SIG-M5 treated with dmso at 0.1 percent for 504 hours (cell line): ENCODE results near the gene ELF1.

Experiments used
- DNase-seq: peaks from one replicate; lab custom pipeline; 2025; ENCODE audit not compliant: unreplicated experiment; lab: John Stamatoyannopoulos, UW

The ELF1 gene

GRCh38 chr13:41019011-41019487 is at the start of gene ELF1:
Gene ELF1, minus strand, starts transcription at chr13:41019316. Its CDS starts 37,262 bp downstream, at chr13:40982054.
- DNase-seq, result peak; percentile 98

- no peak for DNase-seq
Observed at GRCh38 chr13:41065078-41065477, 46.0 kb upstream of the ELF1 start.

GRCh38 chr13:41064493-41064892 is 45.4 kb upstream of the ELF1 start:
- no peak for DNase-seq

DNA sequence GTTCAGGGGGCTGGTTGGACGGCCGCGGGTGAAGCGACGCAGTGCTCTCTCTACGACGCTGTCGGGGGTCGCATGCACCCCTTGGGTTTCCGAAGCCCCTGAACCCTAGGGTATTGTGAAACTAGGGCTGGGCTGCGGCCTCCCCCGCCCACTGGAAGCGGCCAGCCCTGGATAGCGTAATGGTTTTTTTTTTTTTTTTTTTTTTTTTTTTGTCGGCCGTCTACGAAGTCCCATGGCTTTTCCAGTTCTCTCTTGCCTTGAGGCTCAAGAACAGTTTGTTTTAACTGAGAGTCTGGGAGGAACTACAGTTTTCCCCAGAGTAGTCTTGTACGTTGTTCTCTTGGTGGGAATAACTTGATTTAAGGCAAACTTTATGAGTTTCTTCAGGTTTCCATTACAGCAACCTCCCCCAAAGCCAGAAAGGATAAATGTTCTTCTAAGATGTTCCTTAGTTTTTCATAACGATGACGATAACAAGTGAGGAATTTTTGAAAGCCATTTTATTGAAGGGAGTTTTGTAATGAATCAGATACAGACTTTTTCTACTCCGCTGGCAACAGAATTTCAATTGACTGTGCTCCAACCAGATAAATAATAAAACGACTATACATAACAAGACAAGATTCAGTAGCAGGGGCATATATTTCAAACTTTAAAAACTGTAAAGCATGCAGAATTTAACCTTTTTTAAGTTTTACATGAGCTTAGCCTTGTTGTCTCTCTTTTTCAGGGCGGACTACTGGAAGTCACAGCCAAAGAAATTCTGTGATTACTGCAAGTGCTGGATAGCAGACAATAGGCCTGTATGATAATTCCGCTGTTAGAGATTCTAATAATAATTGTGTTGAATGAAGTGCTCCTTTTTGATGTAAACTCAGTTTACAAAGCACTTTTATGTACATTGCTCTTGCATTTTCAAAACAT is 43.1 kb upstream of the ELF1 start:
- peak; percentile 75 for DNase-seq

DNA sequence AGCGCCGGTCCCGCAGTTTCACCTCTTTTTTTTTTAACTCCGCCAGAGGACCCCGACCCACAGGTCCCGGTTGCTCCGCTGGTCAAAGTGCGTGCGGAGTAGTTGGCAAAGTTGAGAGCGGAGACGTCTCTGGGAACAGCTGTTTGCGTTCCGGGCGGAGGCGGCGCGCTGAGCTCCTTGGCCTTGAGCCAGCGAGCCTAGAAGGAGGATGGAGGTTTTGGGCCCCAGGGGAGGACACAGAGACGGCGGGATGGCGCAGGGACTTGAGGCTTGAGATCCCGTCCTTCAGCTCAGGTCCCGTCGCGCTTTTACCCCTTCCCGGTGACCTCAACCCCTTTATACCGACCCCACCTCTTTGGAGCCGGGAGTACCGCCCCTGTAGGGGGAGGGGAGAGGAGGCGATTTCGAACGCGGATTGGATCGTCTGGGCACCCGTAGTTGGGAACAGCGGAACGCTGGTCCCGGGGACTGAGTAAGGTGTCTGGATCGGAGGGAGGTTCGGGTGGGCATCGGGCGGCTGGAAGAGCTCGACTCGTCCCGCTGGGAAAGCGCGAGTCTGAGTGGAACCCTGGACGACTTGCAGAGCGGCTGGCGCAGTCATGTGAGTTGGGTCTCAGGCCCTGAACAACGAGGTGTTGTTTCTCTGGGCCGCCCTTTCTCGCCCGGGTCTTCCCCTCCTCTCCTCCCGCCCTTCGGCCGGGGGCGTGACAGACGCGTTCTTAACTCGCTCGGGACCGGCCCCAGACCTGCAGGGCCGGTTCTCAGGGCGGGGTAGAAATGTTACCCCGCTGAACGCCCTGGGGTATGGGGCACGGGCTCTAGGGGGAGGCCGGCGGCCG is 42.2 kb upstream of the ELF1 start, which contains the start of gene WBP4:
Gene WBP4 (plus strand): TSS at position 435 of the 839 bp plus-strand sequence. CDS start 165 bp downstream, at position 600.
- DNase-seq, result peak; percentile 92

- peak; percentile 80 for DNase-seq
Observed at GRCh38 chr13:41060724-41061074, 41.6 kb upstream of the ELF1 start.

DNA sequence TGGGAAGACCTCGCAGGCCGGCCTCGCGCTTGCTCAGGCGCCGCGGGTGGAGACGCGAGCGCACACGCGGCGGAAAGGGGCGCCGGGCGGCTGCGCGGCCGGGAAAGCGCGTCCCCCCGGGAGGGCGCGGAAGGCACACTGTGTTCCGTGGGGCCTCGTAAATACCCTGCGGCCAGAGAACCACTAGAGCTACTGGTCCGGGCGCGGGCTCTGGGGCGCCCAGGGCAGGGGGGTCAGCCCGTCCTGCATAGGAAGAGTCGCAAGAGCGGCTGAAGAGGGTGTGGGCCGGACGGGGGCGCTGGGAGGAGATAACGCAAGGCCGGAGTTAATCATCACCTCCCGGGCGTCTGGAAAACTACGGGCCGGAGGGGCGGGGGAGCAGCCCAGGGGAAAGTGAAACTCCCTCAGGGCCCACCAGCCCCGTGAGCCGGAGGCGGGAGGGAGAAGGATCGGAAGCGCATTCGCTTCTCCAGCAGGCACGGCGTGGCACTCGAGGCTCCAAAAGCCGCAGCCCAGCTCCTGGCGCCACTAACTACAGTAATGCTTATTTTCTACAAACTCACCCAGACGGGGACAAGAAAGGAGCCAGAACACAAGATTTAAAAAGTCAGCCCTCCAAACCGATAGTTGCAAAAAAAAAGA is 41.1 kb upstream of the ELF1 start:
- DNase-seq, result peak; percentile 91

DNA sequence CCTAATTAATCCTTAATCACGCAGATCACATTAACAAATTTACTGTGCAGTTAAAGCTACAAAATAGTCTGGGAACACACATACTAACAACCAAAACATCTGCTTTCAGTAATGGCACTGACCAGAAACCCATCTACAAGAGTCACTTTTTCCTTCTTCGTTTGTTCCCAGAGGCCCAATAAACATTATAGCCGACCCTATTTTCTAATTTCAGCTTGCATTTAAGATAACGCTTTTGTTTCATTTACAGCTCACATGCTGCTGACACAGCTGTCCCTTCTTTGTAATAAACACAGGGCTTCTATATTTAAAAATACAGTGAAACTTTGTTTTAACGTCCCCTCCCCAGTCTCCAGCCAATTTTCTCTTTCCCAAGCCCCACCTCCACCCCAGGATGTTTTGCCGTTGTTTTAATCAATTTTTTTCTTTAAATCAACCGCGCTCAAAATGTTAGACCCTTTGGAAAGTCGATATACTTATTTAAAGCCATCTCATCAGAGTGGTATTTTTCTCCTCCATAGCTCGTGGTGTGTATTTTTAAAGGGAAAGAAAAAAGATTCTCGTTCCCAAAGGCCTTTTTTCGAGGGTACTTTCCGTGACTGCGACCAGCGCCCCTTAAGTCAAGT is 40.5 kb upstream of the ELF1 start:
- DNase-seq, result no peak

GRCh38 chr13:41058295-41059070 is 39.4 kb upstream of the ELF1 start:
- DNase-seq, result no peak

GRCh38 chr13:41056826-41057711 is 38.0 kb upstream of the ELF1 start:
- DNase-seq, result no peak

DNA sequence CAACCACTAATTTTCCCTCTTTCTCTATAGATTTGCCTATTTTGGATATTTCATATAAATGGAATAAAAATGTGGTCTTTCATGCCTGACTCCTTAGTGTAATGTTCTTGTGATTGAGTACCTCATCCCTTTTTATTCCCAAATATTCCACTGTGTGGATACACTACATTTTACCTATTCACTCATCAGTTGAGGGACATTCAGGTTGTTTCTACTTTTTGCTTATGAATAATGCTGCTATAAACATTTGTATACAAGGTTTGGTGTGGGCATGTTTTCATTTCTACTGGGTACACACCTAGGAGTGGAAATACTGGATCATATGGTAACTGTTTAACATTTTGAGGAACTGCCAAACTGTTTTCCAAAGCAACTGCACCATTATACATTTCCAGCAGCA is 37.1 kb upstream of the ELF1 start:
- no peak for DNase-seq

GRCh38 chr13:41054919-41055619 is 36.0 kb upstream of the ELF1 start:
- DNase-seq, result peak; percentile 47

- peak; percentile 60 for DNase-seq
Observed at GRCh38 chr13:41054212-41054877, 35.2 kb upstream of the ELF1 start.

DNA sequence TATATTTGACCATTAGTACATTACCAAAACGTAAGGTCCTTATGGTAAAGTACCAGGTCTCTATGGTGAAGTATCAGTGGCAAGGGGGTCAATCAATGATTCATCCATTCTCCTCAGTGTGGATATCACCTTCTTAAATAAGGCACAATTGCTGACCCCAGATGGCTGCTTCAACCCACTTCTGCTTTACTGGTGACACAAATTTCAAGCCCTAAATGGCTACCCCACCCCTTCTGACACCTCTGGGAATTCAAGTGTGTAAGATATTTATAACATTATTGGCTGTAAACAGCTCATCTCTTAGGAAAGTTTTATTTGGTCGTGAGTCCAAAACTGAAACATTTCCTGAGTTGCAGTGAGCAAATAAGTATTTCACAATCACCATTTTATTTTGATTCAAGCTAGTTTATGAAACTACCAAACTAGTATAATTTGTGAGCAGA is 34.3 kb upstream of the ELF1 start:
- peak; percentile 83 for DNase-seq

DNA sequence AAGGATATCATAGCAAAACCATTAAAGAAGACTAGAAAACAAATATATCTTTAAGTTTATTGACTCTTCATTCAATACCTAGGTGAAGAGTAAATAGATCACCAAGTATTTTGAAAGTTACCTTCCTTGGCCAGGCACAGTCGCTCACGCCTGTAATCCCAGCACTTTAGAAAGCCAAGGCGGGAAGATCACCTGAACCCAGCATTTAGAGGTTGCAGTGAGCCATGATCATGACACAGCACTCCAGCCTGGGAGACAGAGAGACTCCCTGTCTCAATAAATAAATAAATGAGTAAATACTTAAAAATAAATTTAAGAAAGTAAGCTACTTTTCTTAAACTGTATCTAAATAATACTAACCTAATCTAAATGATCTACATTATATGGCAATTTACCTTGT is 33.3 kb upstream of the ELF1 start:
- no peak for DNase-seq

DNA sequence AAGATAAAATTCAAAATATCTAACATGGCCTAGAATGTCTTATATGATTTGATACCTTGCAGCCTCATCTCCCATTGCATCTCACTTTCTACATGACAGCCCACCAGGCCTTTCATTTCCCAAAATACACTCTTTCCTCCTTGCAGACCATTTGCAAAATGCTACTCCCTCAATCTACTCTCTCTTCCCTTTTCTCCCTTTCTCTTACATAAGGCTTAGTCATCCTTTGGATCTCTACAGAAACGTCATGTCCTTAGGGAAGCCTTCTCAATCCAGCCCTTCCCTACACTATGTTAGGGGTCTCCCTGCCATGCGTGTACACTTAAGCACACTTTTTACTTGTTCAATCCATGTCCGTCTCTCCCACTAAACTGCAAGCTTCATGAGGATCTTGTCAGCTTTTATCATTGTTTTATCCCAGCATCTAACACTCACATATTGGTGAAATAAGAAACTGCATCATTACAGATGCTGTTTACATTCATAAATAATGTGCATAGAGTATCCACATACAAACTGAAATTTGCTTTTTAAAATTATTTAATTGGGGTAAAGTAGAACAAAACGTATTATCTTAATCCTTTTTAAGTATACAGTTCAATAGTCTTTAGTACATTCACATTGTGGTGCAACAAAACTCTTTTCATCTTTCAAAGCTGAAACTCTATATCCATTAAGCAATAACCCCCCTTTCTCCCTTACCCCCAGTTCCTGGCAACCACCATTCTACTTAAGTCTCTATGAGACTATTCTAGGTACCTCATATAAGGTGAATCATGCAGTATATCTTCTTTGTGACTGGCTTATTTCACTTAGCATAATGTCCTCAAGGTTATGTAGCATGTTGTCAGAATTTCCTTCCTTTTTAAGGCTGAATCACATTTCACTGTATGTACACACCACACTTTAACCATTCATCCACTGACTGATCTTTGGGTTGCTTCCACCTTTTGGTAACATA is 30.6 kb upstream of the ELF1 start:
- DNase-seq, result peak; percentile 87

DNA sequence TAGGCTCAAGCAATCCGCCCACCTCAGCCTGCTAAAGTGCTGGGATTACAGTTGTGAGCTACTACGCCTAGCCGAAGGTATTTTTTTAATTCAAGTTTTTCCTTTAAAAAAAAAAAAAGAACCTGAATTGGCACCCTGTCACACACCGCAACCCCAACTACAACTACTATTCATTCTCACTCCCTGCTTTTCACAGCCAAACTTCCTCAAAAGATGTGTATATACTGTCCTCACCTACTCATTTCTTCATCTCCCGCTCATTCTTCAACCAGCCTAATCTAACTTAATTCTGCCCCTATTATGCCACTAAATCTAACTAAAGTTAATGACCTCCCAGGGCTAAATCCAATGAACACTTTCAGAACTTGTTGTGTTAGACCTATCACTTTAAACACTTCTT is 29.5 kb upstream of the ELF1 start:
- DNase-seq, result no peak
